Neuronal stem cell (in vitro differentiated cells): ENCODE measurements around the gene MAP4K5.
"Not testable (repeated sequence)": the region's sequence is repeated elsewhere in the genome, so short reads cannot be mapped to it uniquely, and the experiment has no call there.

ENCODE experiments used
- DNase-seq: peaks from one replicate; pipeline ENCODE4 v3.0.0-alpha.2; 2013; ENCODE audit warnings: low spot score
- H2AFZ ChIP-seq: one replicate; pipeline ENCODE4 v1.6.1; 2013; ENCODE audit warnings: mild to moderate bottlenecking, low read length, inconsistent platforms
- H2AK5ac ChIP-seq: 2 replicates; pipeline ENCODE4 v1.6.1; 2013; ENCODE audit warnings: low read depth, mild to moderate bottlenecking, inconsistent platforms, low read length, moderate library complexity, mixed read lengths
- H2BK120ac ChIP-seq: 2 replicates; pipeline ENCODE4 v1.6.1; 2013; ENCODE audit warnings: low read depth, mild to moderate bottlenecking, inconsistent platforms, low read length, moderate library complexity, mixed read lengths
- H2BK12ac ChIP-seq: one replicate; pipeline ENCODE4 v1.6.1; 2013; ENCODE audit warnings: low read length, inconsistent platforms
- H2BK15ac ChIP-seq: 2 replicates; pipeline ENCODE4 v1.6.1; 2013; ENCODE audit warnings: mild to moderate bottlenecking, low read length, inconsistent platforms, mixed read lengths
- H2BK5ac ChIP-seq: one replicate; pipeline ENCODE4 v1.6.1; 2013; ENCODE audit warnings: inconsistent platforms, mild to moderate bottlenecking, low read length, moderate library complexity
- H3K14ac ChIP-seq: one replicate; pipeline ENCODE4 v1.6.1; 2013; ENCODE audit warnings: low read length, inconsistent platforms
- H3K18ac ChIP-seq: 2 replicates; pipeline ENCODE4 v1.6.1; 2013; ENCODE audit warnings: low read length, inconsistent platforms
- H3K23ac ChIP-seq: 2 replicates; pipeline ENCODE4 v1.6.1; 2013; ENCODE audit warnings: low read depth, mild to moderate bottlenecking, mixed read lengths, low read length, inconsistent platforms; ENCODE audit not compliant: poor library complexity
- H3K27ac ChIP-seq: replicated peaks from 3 replicates; pipeline ENCODE4 v1.5.1; 2013; ENCODE audit warnings: low read length, inconsistent platforms
- H3K27me3 ChIP-seq, 3 experiments: 2 replicates each; pipeline ENCODE4 v1.6.1; 2013; ENCODE audit warnings: low read length in 3 of 3, mild to moderate bottlenecking in 2 of 3, inconsistent platforms in 1 of 3, low read depth in 1 of 3, mixed read lengths in 1 of 3, moderate library complexity in 1 of 3; ENCODE audit not compliant: control insufficient read depth in 3 of 3, insufficient read depth in 3 of 3
- H3K36me3 ChIP-seq, 2 donors: replicated peaks in 1 of 2; 2 replicates each; pipeline ENCODE4 v1.6.1; 2013; ENCODE audit warnings: low read length in 2 of 2; ENCODE audit not compliant: control insufficient read depth in 2 of 2, insufficient read depth in 2 of 2
- H3K4ac ChIP-seq: 2 replicates; pipeline ENCODE4 v1.6.1; 2013; ENCODE audit warnings: inconsistent platforms, mild to moderate bottlenecking, low read length, moderate library complexity
- H3K4me1 ChIP-seq, 2 donors: 1 replicate in 1 of 2; 2 replicates in 1 of 2; pipeline ENCODE4 v1.6.1; 2013; ENCODE audit warnings: low read length in 2 of 2, low read depth in 1 of 2; ENCODE audit not compliant: control insufficient read depth in 2 of 2, insufficient read depth in 1 of 2
- H3K4me2 ChIP-seq: one replicate; pipeline ENCODE4 v1.6.1; 2013; ENCODE audit warnings: mild to moderate bottlenecking, low read length, inconsistent platforms; ENCODE audit not compliant: insufficient read depth, poor library complexity, severe bottlenecking
- H3K4me3 ChIP-seq, 2 donors: 2 replicates each; pipeline ENCODE4 v1.5.1; 2013; ENCODE audit warnings: low read length in 2 of 2, mild to moderate bottlenecking in 2 of 2, inconsistent platforms in 1 of 2, moderate library complexity in 1 of 2
- H3K79me1 ChIP-seq: one replicate; pipeline ENCODE4 v1.6.1; 2013; ENCODE audit warnings: low read depth, mild to moderate bottlenecking, inconsistent platforms, low read length, moderate library complexity
- H3K9ac ChIP-seq: one replicate; pipeline ENCODE4 v1.6.1; 2013; ENCODE audit warnings: mild to moderate bottlenecking, low read depth, low read length, inconsistent platforms; ENCODE audit not compliant: poor library complexity
- H3K9me3 ChIP-seq, 2 donors: replicated peaks in 1 of 2; 2 replicates each; pipeline versions ENCODE3 to v1.6.1; 2013; ENCODE audit warnings: low read length in 2 of 2, mild to moderate bottlenecking in 2 of 2, inconsistent platforms in 1 of 2, low read depth in 1 of 2, mixed read lengths in 1 of 2, moderate library complexity in 1 of 2; ENCODE audit not compliant: control insufficient read depth in 2 of 2, insufficient read depth in 1 of 2
- H4K8ac ChIP-seq: one replicate; pipeline ENCODE4 v1.6.1; 2013; ENCODE audit warnings: low read depth, mild to moderate bottlenecking, inconsistent platforms, low read length, moderate library complexity
- H4K91ac ChIP-seq: one replicate; pipeline ENCODE4 v1.6.1; 2013; ENCODE audit warnings: low read length, low read depth, mild to moderate bottlenecking, inconsistent platforms; ENCODE audit not compliant: poor library complexity
- WGBS, 2 donors: extraction: QIAGEN DNeasy Blood & Tissue Kit; methylation state at CpG; one replicate each; pipeline ENCODE4 v1.1.7; 2013; ENCODE audit warnings: missing lambda C conversion rate in 2 of 2, mixed read lengths in 1 of 2; ENCODE audit not compliant: insufficient read length in 2 of 2, insufficient replicate concordance in 1 of 2; ENCODE audit errors: extremely low coverage in 2 of 2; 5-methylcytosine and 5-hydroxymethylcytosine counted together

MAP4K5 gene

DNA sequence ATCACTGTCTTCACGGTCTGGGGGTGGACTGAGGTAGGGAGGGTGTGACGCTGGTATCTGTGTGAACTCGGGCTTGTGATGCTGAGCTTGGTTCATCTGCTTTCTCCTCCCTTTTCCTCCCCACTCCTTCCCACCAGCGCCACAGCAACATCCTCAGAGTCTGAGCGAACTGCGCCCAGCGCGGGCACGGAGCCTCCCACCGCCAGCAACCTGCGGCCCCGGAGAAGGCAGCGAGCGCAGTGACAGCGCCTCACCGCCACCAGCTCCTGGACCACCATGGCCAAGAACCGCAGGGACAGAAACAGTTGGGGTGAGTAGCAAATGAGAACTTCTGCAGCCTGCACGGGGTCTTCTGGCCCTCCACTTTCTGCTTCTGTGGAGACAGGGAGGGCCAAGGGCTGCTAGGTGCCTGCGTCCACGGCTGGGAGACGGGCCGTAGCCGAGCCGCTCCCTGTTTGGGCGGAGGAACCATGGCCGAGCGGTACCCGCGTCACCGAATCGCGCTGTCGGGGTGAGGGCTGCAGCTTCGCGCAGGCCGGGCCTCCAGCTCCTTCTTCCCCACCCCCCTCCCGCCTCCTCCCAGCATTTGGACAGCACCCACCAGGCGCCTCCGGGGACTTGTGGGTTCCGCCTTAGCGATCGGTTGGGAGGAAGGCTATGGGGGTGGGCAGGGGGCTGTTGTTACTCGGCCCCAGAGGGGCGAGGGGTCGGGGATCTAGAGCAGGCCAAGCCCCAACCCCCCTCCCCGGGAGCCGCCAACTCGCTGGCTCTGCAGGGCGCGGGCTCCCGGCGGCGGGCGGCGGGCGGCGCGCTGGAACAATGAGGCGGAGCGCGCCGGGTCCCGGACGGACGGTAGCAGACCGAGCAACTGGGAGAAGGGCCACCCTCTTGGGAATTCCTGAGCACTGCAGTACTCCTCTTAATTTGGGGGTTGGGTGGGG lies 27.9 kb upstream of the MAP4K5 start, which contains the start of gene ATL1:
TSS of gene ATL1 (plus strand) at position 156 of the 941 bp plus-strand sequence. CDS start at position 277, 121 bp downstream.
- no peaks in the 10 kb centered on the region for H3K27me3 ChIP-seq
- H3K14ac ChIP-seq, result peak within 1 kb of the TSS; percentile 87
- H4K8ac ChIP-seq, result no peak within 1 kb of the TSS
- peak within 1 kb of the TSS; percentile 94 for H3K27ac ChIP-seq
- peak within 1 kb of the TSS; percentile 6 for H3K4ac ChIP-seq
- H3K4me3 ChIP-seq, result peak within 1 kb of the TSS; percentile 59 to 95
- H3K9me3 ChIP-seq, result peaks cover 0 to 2% of the 10 kb centered on the region in 2 donors
- peak; percentile 77 for DNase-seq
- H3K18ac ChIP-seq, result peak within 1 kb of the TSS; percentile 98
- H2BK5ac ChIP-seq, result peak within 1 kb of the TSS; percentile 76
- peak within 1 kb of the TSS; percentile 19 for H2AK5ac ChIP-seq
- H3K4me1 ChIP-seq, result peaks cover 0 to 3% of the 10 kb centered on the region in 2 donors
- H3K23ac ChIP-seq, result no peak within 1 kb of the TSS
- peak within 1 kb of the TSS; percentile 100 for H3K9ac ChIP-seq
- H3K36me3 ChIP-seq, result no peaks in the 10 kb centered on the region
- H2BK12ac ChIP-seq, result no peak within 1 kb of the TSS
- WGBS, 2 donors, result no CpG with 5 or more reads among the region's 66 CpGs
- H4K91ac ChIP-seq, result no peak within 1 kb of the TSS
- H3K79me1 ChIP-seq, result no peaks in the 10 kb centered on the region
- peak within 1 kb of the TSS; percentile 97 for H2BK15ac ChIP-seq
- peak within 1 kb of the TSS; percentile 66 for H3K4me2 ChIP-seq
- H2BK120ac ChIP-seq, result peak within 1 kb of the TSS; percentile 41
- peak within 1 kb of the TSS; percentile 81 for H2AFZ ChIP-seq

DNA sequence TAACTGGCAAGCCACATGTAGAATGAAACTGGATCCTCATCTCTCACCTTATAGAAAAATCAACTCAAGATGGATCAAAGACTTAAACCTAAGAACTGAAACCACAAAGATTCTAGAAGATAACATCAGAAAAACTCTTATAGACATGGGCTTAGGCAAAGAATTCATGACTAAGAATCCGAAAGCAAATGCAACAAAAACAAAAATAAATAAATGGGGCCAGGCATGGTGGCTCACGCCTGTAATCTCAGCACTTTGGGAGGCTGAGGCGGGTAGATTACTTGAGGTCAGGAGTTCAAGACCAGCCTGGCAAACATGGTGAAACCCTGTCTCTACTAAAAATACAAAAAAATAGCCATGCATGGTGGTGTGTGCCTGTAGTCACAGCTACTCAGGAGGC lies 20.4 kb upstream of the MAP4K5 start:
- H2AK5ac ChIP-seq, H3K27me3 ChIP-seq, H3K4me1 ChIP-seq, H2BK12ac ChIP-seq, H2AFZ ChIP-seq, H3K79me1 ChIP-seq, H4K91ac ChIP-seq, H2BK15ac ChIP-seq, H2BK5ac ChIP-seq, H4K8ac ChIP-seq, H3K27ac ChIP-seq, H3K4me3 ChIP-seq, H3K9ac ChIP-seq, H3K4me2 ChIP-seq, H3K14ac ChIP-seq, H3K9me3 ChIP-seq, H3K23ac ChIP-seq, H3K18ac ChIP-seq, DNase-seq, H2BK120ac ChIP-seq, H3K4ac ChIP-seq, H3K36me3 ChIP-seq: not testable (repeated sequence)
- WGBS, 2 donors, result no CpG with 5 or more reads among the region's 3 CpGs

DNA sequence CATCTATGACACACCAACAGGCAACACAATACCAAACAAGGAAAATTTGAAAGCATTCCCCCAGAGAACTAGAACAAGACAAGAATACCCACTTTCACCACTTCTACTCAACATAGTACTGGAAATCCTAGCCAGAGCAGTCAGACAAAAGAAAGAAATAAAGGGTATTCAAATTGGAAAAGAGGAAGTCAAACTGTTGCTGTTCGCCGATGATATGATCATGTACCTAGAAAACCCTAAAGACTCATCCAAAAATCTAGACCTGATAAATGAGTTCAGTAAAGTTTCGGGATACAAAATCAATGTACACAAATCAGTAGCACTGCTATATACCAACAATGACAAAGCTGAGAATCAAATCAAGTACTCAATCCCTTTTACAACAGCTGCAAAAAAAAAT lies 19.5 kb upstream of the MAP4K5 start:
- Histone ChIP-seq H3K18ac (no peak overlapping the region), H2AFZ (no peak overlapping the region), H3K4me2 (no peak overlapping the region), H2AK5ac (no peak overlapping the region), H3K79me1 (no peaks in the 10 kb centered on the region), H3K27ac (no peak overlapping the region), H2BK15ac (no peak overlapping the region), H3K9me3 (peaks cover 2 to 3% of the 10 kb centered on the region in 2 donors), H3K14ac (no peak overlapping the region), H3K36me3 (no peaks in the 10 kb centered on the region), H2BK12ac (no peak overlapping the region), H2BK5ac (no peak overlapping the region), H2BK120ac (no peak overlapping the region), H3K9ac (no peak overlapping the region), H4K8ac (no peak overlapping the region), H3K27me3 (no peaks in the 10 kb centered on the region), H3K4me1 (no peaks in the 10 kb centered on the region), H3K4ac (no peak overlapping the region), H3K23ac (no peak overlapping the region), H4K91ac (no peak overlapping the region), H3K4me3 (no peak overlapping the region)
- no CpG with 5 or more reads among the region's 3 CpGs for WGBS, 2 donors
- no peak for DNase-seq

DNA sequence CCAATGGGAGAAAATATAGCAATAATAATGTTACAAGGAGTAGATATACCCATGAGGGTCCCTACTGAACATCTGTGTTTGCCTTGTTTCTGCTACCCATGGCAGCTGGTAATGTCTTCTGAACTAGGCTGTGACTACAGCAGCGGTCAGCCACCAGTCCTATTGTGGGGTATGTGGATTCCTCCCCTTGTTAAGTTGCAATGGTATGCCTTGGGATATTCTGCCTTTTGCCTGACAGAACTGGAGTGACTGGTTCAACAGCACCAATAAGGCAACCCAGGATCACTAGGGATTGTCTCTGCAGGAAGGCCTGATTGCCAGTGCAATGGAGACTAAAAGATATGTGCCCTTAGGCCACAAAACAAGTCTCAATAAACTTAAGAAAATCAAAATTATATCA lies 17.9 kb upstream of the MAP4K5 start:
- Histone ChIP-seq H3K4me3 (no peak overlapping the region), H4K91ac (no peak overlapping the region), H3K79me1 (no peaks in the 10 kb centered on the region), H2BK15ac (no peak overlapping the region), H2AFZ (no peak overlapping the region), H3K23ac (no peak overlapping the region), H2AK5ac (no peak overlapping the region), H3K27ac (no peak overlapping the region), H4K8ac (no peak overlapping the region), H3K4ac (no peak overlapping the region), H3K9ac (no peak overlapping the region), H3K4me2 (no peak overlapping the region), H3K18ac (no peak overlapping the region), H2BK120ac (no peak overlapping the region), H2BK5ac (no peak overlapping the region), H3K9me3 (peaks cover 2 to 3% of the 10 kb centered on the region in 2 donors), H3K36me3 (no peaks in the 10 kb centered on the region), H2BK12ac (no peak overlapping the region), H3K14ac (no peak overlapping the region), H3K4me1 (no peaks in the 10 kb centered on the region), H3K27me3 (no peaks in the 10 kb centered on the region)
- whole genome bisulfite sequencing, 2 donors, result no CpG with 5 or more reads among the region's 1 CpG
- no peak for DNase-seq
